Astrocyte (in vitro differentiated cells and primary cell): ENCODE results near the gene HCN1.

Experiments used
- EZH2 ChIP-seq: IDR thresholded peaks from 2 replicates; pipeline ENCODE4 v1.6.1; 2012; ENCODE audit warnings: mild to moderate bottlenecking, low read length, inconsistent platforms; ENCODE audit not compliant: insufficient read depth
- TF ChIP-seq, protein P1 (sequence below): IDR thresholded peaks from 2 replicates; pipeline ENCODE4 v1.5.1; 2011; ENCODE audit warnings: low read depth, mild to moderate bottlenecking, inconsistent platforms, low read length, moderate library complexity; ENCODE audit not compliant: insufficient read depth

DNA sequence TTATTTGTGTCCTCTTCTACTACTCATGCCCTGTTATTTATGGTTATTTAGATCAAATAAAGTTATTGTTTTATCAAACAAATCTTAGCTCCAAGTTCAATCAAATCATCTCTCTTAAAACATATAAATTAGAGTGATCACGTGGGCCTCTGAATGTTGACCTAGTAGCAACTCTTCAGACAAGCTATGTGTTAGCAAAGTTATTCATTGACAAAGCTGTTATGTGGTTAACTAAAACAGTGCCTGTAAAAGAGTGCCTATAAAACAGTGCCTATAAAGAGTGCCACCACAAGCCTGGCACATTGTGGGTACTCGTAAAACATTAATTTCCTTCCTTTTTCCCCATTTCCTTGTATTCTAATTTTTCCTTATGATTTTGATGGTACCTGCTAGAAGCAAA is 421.9 kb downstream of the HCN1 start:
- TF ChIP-seq EZH2: no peak
- TF ChIP-seq, protein P1, sequence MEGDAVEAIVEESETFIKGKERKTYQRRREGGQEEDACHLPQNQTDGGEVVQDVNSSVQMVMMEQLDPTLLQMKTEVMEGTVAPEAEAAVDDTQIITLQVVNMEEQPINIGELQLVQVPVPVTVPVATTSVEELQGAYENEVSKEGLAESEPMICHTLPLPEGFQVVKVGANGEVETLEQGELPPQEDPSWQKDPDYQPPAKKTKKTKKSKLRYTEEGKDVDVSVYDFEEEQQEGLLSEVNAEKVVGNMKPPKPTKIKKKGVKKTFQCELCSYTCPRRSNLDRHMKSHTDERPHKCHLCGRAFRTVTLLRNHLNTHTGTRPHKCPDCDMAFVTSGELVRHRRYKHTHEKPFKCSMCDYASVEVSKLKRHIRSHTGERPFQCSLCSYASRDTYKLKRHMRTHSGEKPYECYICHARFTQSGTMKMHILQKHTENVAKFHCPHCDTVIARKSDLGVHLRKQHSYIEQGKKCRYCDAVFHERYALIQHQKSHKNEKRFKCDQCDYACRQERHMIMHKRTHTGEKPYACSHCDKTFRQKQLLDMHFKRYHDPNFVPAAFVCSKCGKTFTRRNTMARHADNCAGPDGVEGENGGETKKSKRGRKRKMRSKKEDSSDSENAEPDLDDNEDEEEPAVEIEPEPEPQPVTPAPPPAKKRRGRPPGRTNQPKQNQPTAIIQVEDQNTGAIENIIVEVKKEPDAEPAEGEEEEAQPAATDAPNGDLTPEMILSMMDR: no peak
